Right renal pelvis (tissue), 4 donors: ENCODE results near the gene CTNNBL1. TPM values are rescaled to one million over a fixed set of nuclear protein-coding genes. Genes with fewer than 3 reads are reported as not detected.

Experiments
- DNase-seq, 4 donors: peaks; one replicate each; pipeline ENCODE4 v3.0.0-alpha.2; 2013; ENCODE audit warnings: low read depth in 4 of 4, low spot score in 3 of 4, missing footprints in 1 of 4
- polyA plus RNA-seq, 4 donors: library from polyadenylated mRNA; unstranded; fragments of 120-200 nt; gene quantifications; one replicate each; pipeline ENCODE4 v1.2.1, GENCODE V29; 2013; ENCODE audit not compliant: insufficient read length in 4 of 4

Gene CTNNBL1
- polyA plus RNA-seq, 4 donors = 45.6 to 53.7 (median 50.5) TPM

DNA sequence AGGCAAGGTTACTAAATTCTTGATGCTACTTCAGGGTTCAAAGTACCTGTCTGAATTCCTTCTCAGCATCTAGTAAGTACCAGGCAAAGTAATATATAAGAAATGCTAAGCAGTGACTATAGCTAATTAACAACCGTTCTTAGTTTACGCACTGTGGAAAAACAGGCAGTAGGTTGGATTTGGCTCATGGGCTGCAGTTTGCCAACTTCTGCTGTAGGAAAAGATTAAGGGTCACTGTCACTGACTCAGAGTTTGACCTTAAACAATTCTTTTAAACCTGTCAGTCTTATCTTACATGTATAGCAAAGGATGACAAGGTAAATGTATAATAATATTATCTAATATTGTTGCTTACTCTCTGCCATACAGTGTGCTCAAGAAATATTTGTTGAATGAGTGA is 42.3 kb downstream of the CTNNBL1 start:
- DNase-seq = no peak

DNA sequence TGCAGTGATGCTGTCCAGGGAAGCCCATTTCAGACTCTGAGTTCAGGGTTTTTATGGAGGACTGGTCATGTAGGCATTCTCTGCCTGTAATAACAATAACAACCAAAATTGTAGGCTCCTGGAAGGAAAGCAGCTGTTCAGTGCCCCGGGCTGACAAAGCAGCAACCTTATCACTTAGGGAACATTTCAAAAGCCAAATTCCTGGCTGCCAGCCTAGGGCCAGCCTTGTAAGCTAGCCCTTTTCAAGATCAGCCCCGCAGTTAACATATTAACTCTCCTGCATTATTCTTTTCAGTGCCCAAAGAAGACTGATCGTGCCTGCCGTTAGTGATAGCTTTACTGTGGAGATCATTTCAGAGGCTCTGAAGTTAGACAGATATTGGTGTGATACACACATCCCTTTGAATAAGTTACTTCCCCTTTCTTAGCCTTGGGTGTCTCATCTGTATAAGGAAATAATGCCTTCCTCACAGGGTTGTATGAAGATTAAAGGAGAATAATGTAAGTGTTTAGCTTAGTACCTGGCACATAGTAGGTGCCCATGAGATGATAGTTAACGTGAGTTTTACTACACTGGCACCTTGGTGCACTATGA is 44.1 kb downstream of the CTNNBL1 start:
- DNase-seq = no peak

DNA sequence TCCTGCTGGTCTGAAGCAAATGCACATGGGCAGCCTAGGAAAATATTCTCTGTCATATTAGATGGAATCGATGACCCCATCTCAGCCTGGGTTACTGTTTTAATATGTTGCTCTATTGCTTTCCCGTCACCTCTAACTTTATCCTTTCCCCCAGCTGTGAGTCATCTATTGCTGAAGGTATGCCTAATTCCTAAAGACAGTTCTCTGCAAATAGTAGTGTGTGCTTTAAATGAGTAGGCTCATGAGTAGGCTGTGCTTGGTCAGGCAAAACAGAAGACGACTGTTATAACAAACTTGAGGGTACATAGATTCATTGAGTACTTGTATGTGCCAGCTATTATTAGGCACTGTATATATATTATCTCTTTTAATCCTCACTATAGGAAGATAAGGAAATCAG is 47.2 kb downstream of the CTNNBL1 start:
- no peak for DNase-seq

DNA sequence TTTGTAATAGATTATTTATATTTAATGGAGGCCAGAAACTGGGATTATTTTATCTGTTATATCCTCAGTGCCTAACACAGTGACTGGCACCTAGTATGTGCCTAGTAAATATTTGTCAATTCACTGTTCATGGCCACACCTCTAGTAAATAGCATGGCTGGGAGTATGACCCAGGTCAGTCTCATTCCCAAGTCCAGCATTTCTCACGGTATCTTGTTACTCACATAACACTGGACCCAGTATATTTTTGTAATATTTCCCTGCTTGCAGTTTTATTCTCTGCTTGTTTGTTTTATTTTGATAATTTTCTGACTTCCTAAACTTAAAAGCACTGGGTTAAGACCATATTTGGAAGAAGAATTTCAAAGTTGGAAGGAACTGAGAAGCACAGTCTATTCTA is 47.7 kb downstream of the CTNNBL1 start:
- no peak for DNase-seq

DNA sequence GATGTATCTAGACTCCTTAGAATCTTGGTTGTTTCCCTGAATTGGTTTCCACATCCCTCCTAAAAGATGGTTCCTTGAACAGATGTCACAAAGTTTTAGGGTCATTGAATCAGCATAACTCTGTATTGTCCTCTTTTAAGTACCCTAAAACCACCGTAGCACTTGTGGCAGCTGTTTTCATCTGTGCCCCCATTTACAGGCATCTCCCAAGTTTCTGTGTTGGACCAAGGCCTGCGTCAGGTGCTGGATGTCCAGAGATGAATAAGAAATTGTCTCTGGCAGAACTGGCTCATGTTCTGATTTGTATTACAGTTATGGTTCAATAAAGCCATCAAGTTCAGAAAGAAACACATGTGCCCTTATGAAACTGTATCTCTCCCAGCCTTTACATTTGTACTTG is 48.3 kb downstream of the CTNNBL1 start:
- DNase-seq = no peak

DNA sequence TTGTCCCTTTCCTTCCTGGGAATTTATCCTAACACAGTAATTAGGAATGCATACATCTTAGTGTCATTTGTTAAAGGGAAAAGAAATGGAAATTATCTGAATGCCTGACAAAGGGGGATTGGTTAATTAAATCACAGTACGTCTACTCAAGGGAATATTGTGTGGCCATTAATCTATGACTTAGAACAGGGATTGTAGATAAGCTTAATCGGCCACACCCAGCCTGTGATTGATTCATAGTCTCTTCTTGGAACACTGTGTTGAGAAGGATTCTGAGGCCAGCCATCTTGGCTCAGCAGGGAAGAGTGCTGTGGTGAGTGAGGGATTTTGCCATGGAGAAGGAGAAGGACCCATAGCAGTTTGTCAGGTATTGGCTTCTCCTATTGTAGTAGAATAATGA is 50.5 kb downstream of the CTNNBL1 start:
- no peak for DNase-seq

DNA sequence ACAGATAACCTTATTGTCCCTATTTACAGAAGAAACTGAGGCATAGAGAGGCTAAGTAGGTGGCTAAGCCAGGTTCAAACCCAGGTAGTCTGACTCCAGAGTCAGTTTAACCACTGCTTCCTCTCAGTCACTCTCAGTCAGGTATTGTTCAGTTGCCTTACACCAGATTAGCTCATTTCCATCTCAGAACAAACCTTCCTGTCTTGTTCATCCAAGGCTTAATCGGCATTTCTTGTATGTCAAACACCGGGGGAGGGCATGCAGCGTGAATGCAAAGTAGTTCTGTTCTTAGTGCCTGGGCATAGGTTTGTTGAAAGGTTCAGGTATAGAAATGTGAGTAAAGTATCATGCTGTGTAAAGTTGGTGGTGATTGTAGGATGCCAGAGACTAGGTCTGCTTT is 51.7 kb downstream of the CTNNBL1 start:
- no peak for DNase-seq

DNA sequence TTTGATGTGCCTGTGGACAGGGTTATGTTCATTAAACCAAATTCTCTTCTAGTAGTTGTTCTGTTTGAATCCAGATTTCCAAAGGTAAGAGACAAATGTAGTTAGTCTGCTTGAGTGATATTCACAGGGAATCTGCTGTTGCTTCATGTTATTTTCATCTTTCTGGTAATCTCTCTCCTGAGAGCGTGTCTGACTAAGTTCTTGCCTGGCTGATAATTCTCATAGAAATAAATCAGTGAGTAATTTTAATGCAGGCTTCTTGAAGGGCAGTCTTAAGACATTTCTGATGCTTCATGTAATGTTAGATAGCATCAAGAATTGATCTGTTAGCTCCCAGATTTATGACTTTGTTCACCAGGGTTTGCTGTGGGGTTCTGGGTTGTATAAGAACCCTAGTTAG is 54.2 kb downstream of the CTNNBL1 start:
- no peak for DNase-seq

DNA sequence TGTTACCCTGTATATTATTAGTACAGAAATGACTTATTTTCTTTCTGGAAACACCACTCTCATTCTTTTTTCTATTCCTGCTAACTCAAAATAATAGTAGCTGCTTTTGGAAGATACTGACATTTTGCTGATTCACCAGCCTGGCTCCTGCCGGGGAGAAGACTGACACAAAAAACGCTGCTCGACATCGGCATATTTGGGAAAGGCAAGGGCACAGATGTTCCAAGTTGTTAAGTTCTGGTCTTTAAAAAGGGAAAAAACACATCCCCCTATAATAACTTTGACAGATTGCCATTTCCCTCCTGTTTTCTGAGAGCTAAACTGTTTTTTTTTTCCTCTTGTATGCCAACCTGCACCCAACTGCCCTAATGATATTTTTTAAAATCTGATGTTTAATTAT is 55.4 kb downstream of the CTNNBL1 start:
- no peak for DNase-seq

DNA sequence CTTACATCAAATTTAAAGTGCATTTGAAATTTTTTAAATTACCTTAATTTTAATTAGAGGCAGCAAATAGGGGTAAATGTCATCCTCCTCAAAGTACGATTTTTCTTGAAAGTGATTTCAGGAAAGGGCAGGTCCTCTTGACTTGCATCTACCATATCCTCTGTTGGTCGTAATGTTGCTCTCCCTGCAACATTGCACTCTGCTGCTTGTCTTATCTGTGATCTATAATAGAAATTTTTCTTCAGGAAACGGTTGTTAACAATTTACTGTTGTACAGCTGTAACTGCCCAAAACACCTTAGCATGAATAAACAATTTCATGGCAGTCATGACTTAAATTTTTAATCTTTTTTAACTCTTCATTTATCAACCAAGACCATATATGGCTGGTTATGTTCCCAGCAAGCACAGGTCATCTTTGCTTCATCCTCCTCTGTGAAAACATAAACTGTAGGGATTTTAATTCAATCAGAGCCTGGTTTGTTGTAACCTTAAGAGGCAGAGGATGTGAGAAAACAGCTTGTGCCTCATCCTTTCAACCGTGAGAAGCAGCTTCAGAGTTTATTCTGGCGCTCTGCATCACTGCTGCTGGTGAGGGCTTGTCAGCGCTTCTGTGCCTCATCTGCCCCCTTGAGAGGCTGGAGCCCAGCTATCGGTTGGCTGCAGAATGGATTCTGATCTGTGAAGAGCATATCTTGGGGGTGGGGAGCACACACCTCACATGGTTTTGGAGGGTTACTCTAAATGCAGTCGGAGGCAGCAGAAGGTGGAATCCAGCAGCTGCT is 56.0 kb downstream of the CTNNBL1 start:
- DNase-seq = no peak

DNA sequence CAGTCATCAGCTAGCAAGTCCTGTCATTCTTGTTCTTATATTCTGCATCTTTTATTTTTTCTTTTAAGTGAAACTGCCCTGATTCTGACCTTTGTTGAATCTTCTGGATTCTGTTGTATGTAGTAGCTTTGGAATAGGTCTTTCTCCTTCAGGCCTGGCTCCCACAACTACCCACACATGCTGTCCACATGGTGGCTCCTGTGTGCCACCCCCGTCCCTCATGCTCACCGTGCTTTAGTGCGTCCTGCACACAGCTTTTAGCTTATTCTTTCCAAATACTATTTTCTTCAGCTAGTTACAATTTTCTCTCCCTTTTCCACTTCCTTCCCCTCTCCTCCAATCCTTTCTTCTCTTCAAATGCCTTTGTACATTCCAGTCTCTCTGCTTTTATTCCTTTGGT is 61.8 kb downstream of the CTNNBL1 start:
- DNase-seq = no peak

DNA sequence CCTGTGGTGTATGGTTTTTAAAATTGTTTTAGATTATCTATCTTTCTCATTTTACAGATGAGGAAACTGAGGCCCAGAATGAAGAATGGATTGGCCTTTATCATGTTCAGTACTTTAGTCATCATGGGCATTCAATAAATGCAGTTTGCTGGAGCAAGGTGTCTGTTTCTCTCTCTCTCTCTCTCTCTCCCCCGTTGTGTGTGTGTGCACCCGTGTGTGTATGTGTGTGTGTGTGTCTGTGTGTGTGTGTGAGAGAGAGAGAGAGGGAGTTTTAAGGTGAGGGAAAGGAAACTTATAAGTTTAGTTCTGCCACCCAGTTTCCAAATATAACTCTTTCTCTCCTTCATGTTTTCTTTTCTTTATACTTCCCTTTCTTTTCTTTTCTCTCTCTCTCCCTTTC is 62.4 kb downstream of the CTNNBL1 start:
- no peak for DNase-seq

DNA sequence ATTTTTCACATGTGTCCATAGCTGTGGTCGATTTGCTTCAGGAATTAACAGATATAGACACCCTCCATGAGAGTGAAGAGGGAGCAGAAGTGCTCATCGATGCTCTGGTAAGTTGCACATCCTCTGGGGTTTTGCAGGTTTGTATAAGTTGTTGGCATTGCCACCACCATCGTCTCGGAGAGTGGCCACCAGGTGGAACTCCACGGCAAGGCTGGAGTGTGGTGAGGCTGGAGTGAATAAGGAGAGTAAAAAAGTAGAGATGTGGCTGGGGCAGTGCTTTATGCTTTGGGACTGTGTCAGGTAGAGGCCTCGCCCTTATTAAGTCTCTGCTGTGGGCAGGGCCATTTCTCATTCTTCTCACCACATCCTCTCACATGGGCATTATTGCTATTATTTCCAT is 63.7 kb downstream of the CTNNBL1 start:
- DNase-seq = no peak

DNA sequence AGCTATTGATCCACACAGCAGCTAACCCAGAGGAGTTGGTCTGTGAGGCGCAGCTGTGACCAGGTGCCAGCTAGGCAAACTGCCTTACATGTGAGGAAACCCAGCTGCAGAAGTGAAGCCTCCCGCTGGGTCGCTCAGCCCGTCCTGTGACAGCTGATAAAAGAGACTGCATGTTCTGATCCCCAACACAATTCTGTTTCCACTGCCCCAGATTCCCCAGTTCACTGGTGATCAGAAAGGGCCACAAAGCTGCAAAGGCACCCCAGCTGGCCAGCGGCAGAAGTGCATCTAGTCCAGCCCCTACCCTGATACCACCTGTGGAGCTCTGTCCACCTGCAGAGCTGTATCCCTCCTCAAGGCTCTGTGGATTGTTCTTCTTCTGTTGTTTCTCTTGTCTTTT is 64.5 kb downstream of the CTNNBL1 start:
- no peak for DNase-seq

DNA sequence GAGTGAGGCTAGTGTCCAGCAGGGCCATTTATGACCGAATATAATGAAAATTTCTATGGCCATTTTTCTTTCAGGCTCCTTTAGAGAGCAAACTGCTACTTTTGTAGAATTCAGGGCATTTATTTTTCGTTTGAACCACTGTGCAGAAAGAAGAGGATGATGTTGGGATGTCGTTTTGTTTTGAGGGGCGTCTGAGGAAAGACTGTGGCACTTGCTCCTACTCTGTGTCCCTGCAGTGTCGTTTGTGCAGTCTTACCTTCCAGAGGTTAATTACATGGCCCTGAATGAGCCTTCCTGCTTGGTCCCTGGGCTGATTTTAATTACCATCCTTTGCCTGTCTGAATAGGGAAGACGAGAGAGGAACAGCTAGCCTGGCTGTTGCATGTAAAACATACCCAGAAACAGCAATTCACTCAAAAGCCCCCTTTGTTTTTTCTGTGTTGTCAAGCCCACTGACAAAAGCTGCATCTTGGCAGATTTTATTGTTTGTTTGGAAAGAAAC is 65.3 kb downstream of the CTNNBL1 start:
- DNase-seq = no peak

DNA sequence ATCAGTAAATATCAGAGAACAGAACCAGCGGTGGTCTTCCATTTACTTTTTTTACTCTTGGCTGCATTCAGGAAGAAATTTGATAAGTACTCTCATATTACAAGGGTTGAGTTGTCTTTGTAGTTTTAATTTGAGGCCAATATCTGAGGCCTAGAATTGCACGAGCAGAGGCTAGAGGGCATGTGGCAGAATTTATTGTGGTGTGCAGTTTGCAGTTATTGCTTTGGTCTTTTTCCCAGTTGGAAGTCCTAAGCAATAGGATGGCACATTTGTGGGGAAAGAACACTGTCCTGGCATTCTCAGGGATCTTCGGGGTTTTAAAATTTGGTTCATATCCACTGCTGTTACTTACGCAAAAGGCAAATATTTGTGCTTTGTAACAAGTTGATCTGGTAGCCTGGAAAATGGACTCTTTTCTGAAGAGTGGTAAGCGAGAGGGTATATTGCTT is 66.0 kb downstream of the CTNNBL1 start:
- DNase-seq = no peak

DNA sequence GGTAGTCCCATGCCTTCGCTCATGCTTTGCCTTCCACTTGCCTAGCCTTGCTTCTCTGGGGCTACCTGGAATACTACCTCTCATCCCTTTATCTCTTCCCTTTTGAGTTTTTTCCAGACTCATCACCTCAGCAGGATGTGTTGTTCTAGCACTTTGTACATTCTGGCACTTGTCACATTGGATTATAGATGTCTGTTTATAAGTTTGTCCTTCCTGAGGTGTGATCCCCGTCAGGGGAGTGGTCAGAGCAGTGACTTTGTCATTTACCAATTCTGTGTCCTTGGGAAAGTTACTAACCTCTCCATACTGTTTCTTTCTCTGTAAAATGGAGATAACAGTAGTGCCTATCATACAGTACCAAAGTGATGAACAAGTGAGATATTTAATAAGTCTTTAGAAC is 66.5 kb downstream of the CTNNBL1 start:
- DNase-seq = no peak

DNA sequence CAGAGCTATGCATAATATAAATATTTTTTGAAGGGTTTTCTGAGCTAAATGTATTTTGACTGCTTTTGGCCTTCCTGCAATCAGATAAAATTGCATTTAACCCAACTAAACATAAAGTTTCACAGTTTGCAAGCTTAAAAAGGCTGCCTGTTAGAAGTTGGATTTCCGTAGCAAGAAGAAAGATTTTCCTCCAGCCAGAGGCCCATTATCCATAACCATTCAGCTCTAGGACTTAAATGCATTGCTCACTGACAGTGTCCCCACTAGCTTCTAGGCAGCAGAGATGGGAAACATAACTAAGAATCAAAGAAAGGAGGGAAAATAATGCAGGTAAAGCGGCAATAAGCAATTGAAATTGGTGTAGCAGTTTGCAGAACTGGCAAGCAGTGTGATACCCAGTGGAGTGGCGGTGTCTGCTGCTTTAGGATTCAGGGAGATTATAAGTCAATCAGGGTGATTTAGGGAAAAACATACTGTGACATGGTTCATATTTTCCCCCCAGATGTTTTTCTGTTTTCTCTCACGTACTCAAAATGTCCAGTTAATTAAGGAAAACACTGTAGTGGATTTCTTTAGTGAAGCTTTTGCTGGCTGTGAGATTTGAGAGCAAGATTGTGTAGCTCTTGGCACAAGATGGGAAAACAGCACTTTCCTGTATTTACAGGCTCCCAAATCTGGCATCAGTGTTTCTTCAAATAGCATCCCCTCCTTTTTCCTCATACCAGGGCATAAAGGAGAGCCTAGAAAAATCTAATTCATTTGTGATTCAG is 69.1 kb downstream of the CTNNBL1 start:
- DNase-seq = no peak

DNA sequence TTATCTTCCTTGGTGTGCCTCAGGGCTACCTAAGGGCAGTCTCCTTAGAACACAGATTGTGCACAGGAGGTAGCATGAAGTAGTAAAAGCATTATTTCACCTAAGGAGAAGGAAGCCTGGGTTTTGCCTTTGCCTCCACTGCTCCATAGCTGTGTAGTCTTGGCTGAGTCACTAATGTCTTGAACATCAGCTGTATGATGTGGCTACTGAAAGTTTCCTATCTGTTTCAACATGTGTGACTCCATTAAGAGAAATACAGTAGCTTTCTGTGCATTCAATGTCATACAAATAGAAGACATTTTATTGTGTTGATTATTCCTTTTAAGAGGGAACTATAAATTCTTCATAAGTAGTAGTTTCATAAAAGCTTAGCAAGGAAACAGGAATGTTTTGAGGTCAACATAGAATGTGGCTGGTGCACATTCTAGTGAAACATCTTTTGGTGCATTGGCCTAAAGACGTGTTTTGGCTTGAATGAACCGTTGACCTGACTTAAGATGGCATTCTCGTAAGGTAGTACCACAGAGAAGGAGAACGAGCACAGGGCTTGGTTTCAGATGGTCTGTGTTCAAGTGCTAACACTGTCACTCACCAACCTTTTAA is 70.6 kb downstream of the CTNNBL1 start:
- DNase-seq = no peak

DNA sequence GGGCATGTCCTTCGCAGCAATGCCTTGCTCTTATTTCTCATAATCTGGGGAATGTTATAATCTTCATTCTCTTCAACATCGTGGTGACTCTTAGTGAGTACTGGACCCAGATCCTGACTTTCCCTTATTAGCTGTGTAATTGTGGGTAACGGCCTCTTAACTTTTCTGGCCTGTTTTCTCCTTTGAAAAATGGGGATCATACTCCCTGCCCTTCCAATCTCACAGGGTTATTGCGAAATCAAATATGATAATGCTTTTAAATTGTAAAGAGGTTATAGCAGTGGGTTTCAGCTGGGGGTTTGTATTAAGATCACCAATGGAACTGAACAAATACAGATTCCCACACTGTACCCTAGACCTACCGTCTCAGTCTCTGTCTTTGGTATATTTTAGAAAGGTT is 77.1 kb downstream of the CTNNBL1 start:
- DNase-seq = no peak

DNA sequence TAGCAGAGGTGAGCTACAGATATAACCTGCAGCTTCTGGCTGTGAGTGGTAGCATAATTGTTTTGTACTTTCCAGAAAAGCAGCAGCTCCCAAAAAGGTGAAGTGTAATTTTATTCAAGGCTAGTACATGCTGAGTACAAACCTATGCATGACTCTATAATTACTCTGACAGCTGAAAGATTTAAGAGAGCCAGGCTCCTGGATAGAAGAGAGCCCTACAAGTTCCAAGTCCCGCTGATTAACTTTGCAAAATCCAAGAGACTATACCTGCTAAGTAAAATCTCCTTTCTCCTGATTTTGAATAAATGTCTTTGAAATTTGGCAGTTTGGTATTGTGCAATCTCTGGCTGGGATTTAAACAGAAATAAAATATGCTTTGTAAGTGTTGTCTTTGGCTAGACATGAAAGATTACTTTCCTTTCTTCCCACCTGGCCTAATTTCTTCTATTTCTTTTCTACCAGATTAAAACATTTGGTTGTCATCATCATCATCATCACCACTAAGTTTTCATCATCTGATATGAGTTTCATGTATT is 79.5 kb downstream of the CTNNBL1 start:
- no peak for DNase-seq
